Measurements from ENCODE around the gene EEFSEC. TPM values are rescaled to one million over a fixed set of nuclear protein-coding genes. Genes with fewer than 3 reads are reported as not detected.
A peak's percentile ranks its signal among the peaks of the same experiment; 100 is the strongest.

The EEFSEC gene
- total RNA-seq, 4 donors from 2014 or later: 9.1 to 17.4 (median 15.8) TPM

- TF ChIP-seq POLR2AphosphoS5 (IDR thresholded peaks at IDR 0.05): no peak
- H3K27me3 ChIP-seq: no peaks in the 10 kb centered on the region
- H3K4me3 ChIP-seq: no peak overlapping the region
- no peaks in the 10 kb centered on the region for H3K9me3 ChIP-seq
- WGBS: 75% methylated on average over 9 of the region's 9 CpGs
- intact Hi-C loops (cut with DNase I): no loop called here
- DNase-seq (ENCODE audit: extremely low spot score): no peak
- H3K36me3 ChIP-seq: no peaks in the 10 kb centered on the region
- H3K27ac ChIP-seq (replicated peaks in 1 of 4): no peak overlapping the region
- H3K4me1 ChIP-seq: peaks cover 5 to 31% (median 26%) of the 10 kb centered on the region in 4 donors
These were observed 21.7 kb downstream of the EEFSEC start for GRCh38 chr3:128174675-128175590.

- no peak overlapping the region for H3K4me3 ChIP-seq
- no peak for DNase-seq (ENCODE audit: extremely low spot score)
- WGBS: 91% methylated on average over 5 of the region's 5 CpGs
- H3K27me3 ChIP-seq: no peaks in the 10 kb centered on the region
- H3K4me1 ChIP-seq: peaks cover 11 to 30% (median 24%) of the 10 kb centered on the region in 4 donors
- intact Hi-C loops (cut with DNase I): no loop called here
- no peaks in the 10 kb centered on the region for H3K9me3 ChIP-seq
- no peak overlapping the region for H3K27ac ChIP-seq (replicated peaks in 1 of 4)
- TF ChIP-seq POLR2AphosphoS5 (IDR thresholded peaks at IDR 0.05): no peak
- TF ChIP-seq, protein P1, sequence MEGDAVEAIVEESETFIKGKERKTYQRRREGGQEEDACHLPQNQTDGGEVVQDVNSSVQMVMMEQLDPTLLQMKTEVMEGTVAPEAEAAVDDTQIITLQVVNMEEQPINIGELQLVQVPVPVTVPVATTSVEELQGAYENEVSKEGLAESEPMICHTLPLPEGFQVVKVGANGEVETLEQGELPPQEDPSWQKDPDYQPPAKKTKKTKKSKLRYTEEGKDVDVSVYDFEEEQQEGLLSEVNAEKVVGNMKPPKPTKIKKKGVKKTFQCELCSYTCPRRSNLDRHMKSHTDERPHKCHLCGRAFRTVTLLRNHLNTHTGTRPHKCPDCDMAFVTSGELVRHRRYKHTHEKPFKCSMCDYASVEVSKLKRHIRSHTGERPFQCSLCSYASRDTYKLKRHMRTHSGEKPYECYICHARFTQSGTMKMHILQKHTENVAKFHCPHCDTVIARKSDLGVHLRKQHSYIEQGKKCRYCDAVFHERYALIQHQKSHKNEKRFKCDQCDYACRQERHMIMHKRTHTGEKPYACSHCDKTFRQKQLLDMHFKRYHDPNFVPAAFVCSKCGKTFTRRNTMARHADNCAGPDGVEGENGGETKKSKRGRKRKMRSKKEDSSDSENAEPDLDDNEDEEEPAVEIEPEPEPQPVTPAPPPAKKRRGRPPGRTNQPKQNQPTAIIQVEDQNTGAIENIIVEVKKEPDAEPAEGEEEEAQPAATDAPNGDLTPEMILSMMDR (IDR thresholded peaks at IDR 0.05): no peak
- H3K36me3 ChIP-seq: no peaks in the 10 kb centered on the region
These were observed 22.5 kb downstream of the EEFSEC start for GRCh38 chr3:128175768-128176167.

GRCh38 chr3:128176276-128176833 lies 23.1 kb downstream of the EEFSEC start:
- Histone ChIP-seq H3K4me1 (peaks cover 11 to 30% (median 20%) of the 10 kb centered on the region in 4 donors), H3K27me3 (no peaks in the 10 kb centered on the region), H3K36me3 (no peaks in the 10 kb centered on the region), H3K4me3 (no peak overlapping the region), H3K27ac (replicated peaks in 1 of 4) (no peak overlapping the region), H3K9me3 (no peaks in the 10 kb centered on the region)
- intact Hi-C loops (cut with DNase I): no loop called here
- TF ChIP-seq POLR2A (IDR thresholded peaks at IDR 0.05; ENCODE audit: low read depth) (no peak), POLR2AphosphoS5 (IDR thresholded peaks at IDR 0.05) (no peak), EP300 (IDR thresholded peaks at IDR 0.05) (no peak)
- TF ChIP-seq, protein P1 (IDR thresholded peaks at IDR 0.05): no peak
- whole genome bisulfite sequencing: 80% methylated on average over 6 of the region's 6 CpGs
- DNase-seq (ENCODE audit: extremely low spot score): no peak

GRCh38 chr3:128177865-128178264 lies 24.6 kb downstream of the EEFSEC start:
- intact Hi-C loops (cut with DNase I): no loop called here
- 81% methylated on average over 2 of the region's 2 CpGs for WGBS
- H3K9me3 ChIP-seq: no peaks in the 10 kb centered on the region
- H3K4me3 ChIP-seq: peak overlapping the region in 2 of 4 donors; percentile 7 to 8
- no peak for TF ChIP-seq POLR2AphosphoS5 (IDR thresholded peaks at IDR 0.05)
- TF ChIP-seq, protein P1 (IDR thresholded peaks at IDR 0.05): no peak
- TF ChIP-seq POLR2A (IDR thresholded peaks at IDR 0.05; ENCODE audit: low read depth): no peak
- TF ChIP-seq EP300 (IDR thresholded peaks at IDR 0.05): no peak
- no peaks in the 10 kb centered on the region for H3K36me3 ChIP-seq
- no peak for DNase-seq (ENCODE audit: extremely low spot score)
- H3K4me1 ChIP-seq: peaks cover 11 to 30% (median 20%) of the 10 kb centered on the region in 4 donors
- H3K27ac ChIP-seq (replicated peaks in 1 of 4): no peak overlapping the region
- no peaks in the 10 kb centered on the region for H3K27me3 ChIP-seq

DNA sequence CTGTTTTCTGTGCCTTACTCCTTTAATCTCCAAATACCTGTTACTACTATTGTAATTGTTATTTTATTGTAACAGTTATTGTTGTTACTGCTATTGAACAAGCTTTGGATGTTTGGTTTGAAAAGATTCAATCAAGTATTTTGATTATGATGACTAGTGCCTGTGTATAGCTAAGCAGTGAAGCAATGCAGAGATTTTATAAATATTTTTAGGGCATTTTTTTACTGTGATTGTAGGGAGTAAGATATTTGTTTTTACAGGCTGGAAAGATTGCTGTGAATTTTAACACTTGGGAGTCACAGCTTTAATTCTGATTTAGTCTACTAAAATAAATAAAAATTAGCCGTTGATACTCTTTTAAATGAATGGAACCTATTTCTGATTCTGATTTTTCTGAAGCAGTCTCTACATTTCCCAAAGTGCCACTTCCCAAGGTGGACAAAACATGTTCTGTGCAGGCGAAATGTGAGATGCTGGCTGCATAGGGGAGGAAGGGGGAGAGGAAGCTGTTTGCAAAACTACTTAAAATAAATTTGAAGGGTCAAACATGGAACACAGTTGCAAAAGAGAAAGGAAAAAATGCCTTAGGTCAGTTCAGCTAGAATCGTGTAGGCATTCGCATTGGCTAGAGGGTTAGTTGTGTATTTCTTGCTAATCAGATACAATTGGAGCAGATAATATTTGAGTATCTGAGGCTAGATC lies 25.7 kb downstream of the EEFSEC start:
- peak; percentile 60 for DNase-seq (ENCODE audit: extremely low spot score)
- Histone ChIP-seq H3K27me3 (no peaks in the 10 kb centered on the region), H3K4me3 (peak overlapping the region in 3 of 4 donors; percentile 7 to 27 (median 8)), H3K27ac (replicated peaks in 1 of 4) (no peak overlapping the region), H3K36me3 (no peaks in the 10 kb centered on the region), H3K4me1 (peaks cover 11 to 27% (median 19%) of the 10 kb centered on the region in 4 donors), H3K9me3 (no peaks in the 10 kb centered on the region)
- WGBS: 58% methylated on average over 4 of the region's 4 CpGs
- TF ChIP-seq, protein P1 (IDR thresholded peaks at IDR 0.05): no peak
- TF ChIP-seq EP300 (IDR thresholded peaks at IDR 0.05) (no peak), POLR2AphosphoS5 (IDR thresholded peaks at IDR 0.05) (no peak)
- intact Hi-C loops (cut with DNase I): no loop called here
